HG03460 (cell line): ENCODE results near the gene MAPK11.

Source experiments
- ATAC-seq: cut with Tn5 transposase; IDR thresholded peaks from one replicate; pipeline ENCODE4 v1.9.1; 2021; ENCODE audit not compliant: unreplicated experiment

MAPK11 gene

GRCh38 chr22:50308597-50308935 is 38.4 kb upstream of the MAPK11 start:
- no peak for ATAC-seq

- ATAC-seq = no peak
These were observed 37.9 kb upstream of the MAPK11 start for GRCh38 chr22:50307890-50308596.

GRCh38 chr22:50306753-50307749 is 36.9 kb upstream of the MAPK11 start, which contains the start of gene PLXNB2:
Gene PLXNB2, minus strand, starts transcription at chr22:50307646. Its CDS starts 17,062 bp downstream, at chr22:50290584.
- ATAC-seq = no peak

GRCh38 chr22:50305923-50306566 is 35.9 kb upstream of the MAPK11 start:
- no peak for ATAC-seq

- no peak for ATAC-seq
These were observed 35.3 kb upstream of the MAPK11 start for GRCh38 chr22:50305393-50305922.

GRCh38 chr22:50304528-50305392 is 34.6 kb upstream of the MAPK11 start:
- ATAC-seq = no peak

- ATAC-seq = no peak
These were observed 33.8 kb upstream of the MAPK11 start for GRCh38 chr22:50303848-50304527.

- ATAC-seq = no peak
These were observed 33.3 kb upstream of the MAPK11 start for GRCh38 chr22:50303515-50303847.

GRCh38 chr22:50302564-50302963 is 32.4 kb upstream of the MAPK11 start:
- no peak for ATAC-seq

GRCh38 chr22:50302041-50302541 is 31.9 kb upstream of the MAPK11 start:
- no peak for ATAC-seq

GRCh38 chr22:50301581-50301991 is 31.4 kb upstream of the MAPK11 start:
- ATAC-seq = no peak

GRCh38 chr22:50300620-50301257 is 30.6 kb upstream of the MAPK11 start:
- ATAC-seq = no peak

- ATAC-seq = no peak
These were observed 29.8 kb upstream of the MAPK11 start for GRCh38 chr22:50299785-50300619.

- ATAC-seq = no peak
These were observed 29.0 kb upstream of the MAPK11 start for GRCh38 chr22:50298937-50299784.

- ATAC-seq = no peak
These were observed 28.1 kb upstream of the MAPK11 start for GRCh38 chr22:50298266-50298637.

GRCh38 chr22:50297510-50298265 is 27.5 kb upstream of the MAPK11 start:
- ATAC-seq = no peak
